ENCODE measurements around the gene CBFA2T2.
"Not testable (repeated sequence)": the region's sequence is repeated elsewhere in the genome, so short reads cannot be mapped to it uniquely, and the experiment has no call there.

CBFA2T2 gene

DNA sequence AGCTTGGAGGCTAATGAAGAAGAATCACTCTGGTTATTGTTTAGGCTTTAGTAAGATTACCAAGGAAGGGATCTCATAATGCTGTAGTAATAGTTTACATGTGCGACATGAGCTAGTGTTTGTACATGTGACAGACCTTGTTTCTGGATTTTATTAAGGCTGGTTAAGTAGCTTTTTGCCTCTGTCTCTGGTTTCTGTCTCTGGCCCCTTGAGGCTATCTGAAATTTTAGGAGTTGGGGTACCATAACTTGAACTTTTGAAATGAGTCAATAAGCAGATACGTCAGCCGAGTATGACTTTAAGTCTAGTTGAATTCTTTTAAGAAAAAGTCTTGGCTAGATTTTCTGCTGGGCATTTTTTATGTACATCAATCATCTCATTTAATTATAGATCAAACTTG is 9.5 kb downstream of the CBFA2T2 start:
- H3K4me3 ChIP-seq (ENCODE audit: low read depth, low read length), result no peak overlapping the region
- TF ChIP-seq CTCF (IDR thresholded peaks at IDR 0.05; ENCODE audit: borderline replicate concordance, insufficient read depth, low read depth, low read length), result no peak

DNA sequence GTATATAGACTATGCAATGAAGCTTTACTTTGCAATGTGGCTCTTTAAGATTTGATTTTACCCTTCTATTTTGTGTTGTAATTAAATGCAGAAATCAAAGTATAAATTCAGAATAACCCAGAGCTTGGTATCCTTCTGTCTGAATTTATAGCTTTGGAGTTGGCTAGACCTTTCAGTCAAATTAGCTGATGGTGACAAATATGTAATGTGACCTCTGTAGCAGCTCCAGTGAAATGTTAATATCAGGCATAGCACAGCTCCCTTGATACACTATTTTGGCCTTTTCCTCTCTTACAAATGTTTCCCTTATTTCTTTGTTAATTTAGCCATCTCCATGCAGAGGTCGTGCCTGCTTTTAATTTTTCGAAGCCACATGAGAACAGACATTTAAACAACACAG is 11.1 kb downstream of the CBFA2T2 start:
- no peak for TF ChIP-seq CTCF (IDR thresholded peaks at IDR 0.05; ENCODE audit: borderline replicate concordance, insufficient read depth, low read depth, low read length)
- no peak overlapping the region for H3K4me3 ChIP-seq (ENCODE audit: low read depth, low read length)

GRCh38 chr20:33503564-33503963 is 13.7 kb downstream of the CBFA2T2 start:
- H3K4me3 ChIP-seq (ENCODE audit: low read depth, low read length), result no peak overlapping the region
- TF ChIP-seq CTCF (IDR thresholded peaks at IDR 0.05; ENCODE audit: borderline replicate concordance, insufficient read depth, low read depth, low read length), result no peak

DNA sequence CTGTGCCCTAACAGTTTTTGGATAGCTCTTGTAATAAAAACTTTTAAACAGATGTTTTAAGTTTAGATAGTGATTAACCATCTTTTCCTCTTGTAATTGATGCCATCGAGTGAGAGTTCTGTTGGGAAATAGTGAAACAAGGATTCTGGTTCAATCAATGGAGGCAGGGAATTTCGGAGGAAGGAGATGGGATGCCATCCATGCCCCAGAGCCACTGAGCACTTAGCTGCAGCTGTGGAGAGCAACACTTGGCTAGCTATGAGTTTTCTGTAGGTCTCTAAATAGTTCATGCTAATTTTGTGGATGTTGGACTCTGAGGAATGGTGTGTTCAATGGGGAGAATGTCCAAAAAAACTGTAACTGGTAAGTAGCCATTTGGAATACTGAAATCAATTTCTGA is 16.7 kb downstream of the CBFA2T2 start:
- TF ChIP-seq CTCF (IDR thresholded peaks at IDR 0.05; ENCODE audit: borderline replicate concordance, insufficient read depth, low read depth, low read length), result no peak
- H3K4me3 ChIP-seq (ENCODE audit: low read depth, low read length), result no peak overlapping the region

- H3K4me3 ChIP-seq (ENCODE audit: low read depth, low read length), result no peak overlapping the region
- no peak for TF ChIP-seq CTCF (IDR thresholded peaks at IDR 0.05; ENCODE audit: borderline replicate concordance, insufficient read depth, low read depth, low read length)
Measured at GRCh38 chr20:33507461-33507860, 17.6 kb downstream of the CBFA2T2 start.

DNA sequence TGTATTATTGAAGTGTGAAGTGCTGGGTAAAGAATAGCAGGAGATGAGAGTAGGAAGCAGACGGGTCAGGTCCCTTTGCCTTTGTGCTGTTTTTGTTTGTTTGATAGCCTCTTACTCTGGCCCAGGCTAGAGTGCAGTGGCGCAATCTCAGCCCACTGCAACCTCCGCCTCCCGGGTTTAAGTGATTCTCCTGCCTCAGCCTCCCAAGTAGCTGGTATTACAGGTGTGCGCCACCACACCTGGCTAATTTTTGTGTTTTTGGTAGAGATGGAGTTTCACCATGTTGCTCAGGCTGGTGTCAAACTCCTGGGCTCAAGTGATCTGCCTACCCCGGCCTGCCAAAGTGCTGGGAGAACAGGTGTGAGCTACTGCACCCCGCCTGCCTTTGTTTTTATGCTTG is 18.1 kb downstream of the CBFA2T2 start:
- H3K4me3 ChIP-seq (ENCODE audit: low read depth, low read length), result not testable (repeated sequence)

- not testable (repeated sequence) for H3K4me3 ChIP-seq (ENCODE audit: low read depth, low read length)
Measured at GRCh38 chr20:33509057-33509456, 19.2 kb downstream of the CBFA2T2 start.

DNA sequence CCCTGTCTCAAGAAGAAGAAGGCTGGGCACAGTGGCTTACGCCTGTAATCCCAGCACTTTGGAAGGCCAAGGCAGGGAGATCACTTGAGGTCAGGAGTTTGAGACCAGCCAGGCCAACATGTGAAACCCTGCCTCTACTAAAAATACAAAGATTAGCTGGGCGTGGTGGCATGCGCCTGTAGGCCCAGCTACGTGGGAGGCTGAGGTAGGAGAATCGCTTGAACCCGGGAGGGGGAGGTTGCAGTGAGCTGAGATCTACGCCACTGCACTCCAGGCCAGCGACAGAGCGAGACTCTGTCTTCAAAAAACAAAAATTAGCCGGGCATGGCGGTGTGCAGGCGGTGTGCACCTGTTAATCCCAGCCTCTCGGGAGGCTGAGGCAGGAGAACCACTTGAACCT is 22.0 kb downstream of the CBFA2T2 start:
- H3K4me3 ChIP-seq (ENCODE audit: low read depth, low read length), result not testable (repeated sequence)

DNA sequence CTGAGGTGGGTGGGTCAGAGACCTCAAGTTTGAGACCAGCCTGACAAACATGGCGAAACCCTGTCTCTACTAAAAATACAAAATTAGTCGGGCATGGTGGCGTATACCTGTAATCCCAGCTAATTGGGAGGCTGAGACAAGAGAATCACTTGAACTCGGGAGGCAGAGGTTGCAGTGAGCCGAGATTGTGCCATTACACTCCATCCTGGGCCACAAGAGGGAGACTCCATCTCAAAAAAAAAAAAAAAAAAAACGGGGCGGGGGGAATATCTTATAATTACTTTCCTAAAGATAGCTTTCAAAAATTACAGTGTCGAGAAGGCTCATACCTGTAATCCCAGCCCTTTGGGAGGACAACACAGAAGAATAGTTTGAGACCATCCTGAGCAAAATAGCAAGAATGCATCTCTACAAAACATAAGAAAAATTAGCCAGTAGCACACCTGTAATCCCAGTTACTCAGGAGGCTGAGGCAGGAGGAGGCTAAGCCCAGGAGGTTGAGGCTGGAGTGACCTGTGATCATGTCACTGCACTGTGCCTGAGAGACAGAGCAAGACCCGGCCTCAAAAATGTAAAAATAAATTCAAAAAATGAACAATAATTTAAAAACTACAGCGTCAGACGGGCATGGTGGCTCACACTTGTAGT is 25.8 kb downstream of the CBFA2T2 start:
- no peak overlapping the region for H3K4me3 ChIP-seq (ENCODE audit: low read depth, low read length)
- TF ChIP-seq CTCF (IDR thresholded peaks at IDR 0.05; ENCODE audit: borderline replicate concordance, insufficient read depth, low read depth, low read length), result no peak
